ENCODE results near the gene FASN. TPM values are rescaled to one million over a fixed set of nuclear protein-coding genes. Genes with fewer than 3 reads are reported as not detected.

Gene FASN
- total RNA-seq, 1 experiment from 2014 or later: 433 TPM

- no peak overlapping the region for H3K4ac ChIP-seq (ENCODE audit: low read depth, low read length)
- H3K4me1 Mint-ChIP-seq: peaks cover 13 to 25% of the 10 kb centered on the region in 2 experiments
- H3K9me3 Mint-ChIP-seq: peaks cover 0 to 9% of the 10 kb centered on the region in 2 experiments; a peak in 2 of 5 replicates
- H3K27me3 ChIP-seq (ENCODE audit: insufficient read depth, low read length): no peaks in the 10 kb centered on the region
- no peak overlapping the region for H3K27ac ChIP-seq (ENCODE audit: insufficient read length, low read depth, low read length)
- no peak overlapping the region for H2AFZ ChIP-seq (ENCODE audit: low read length)
- no peak overlapping the region for H2BK12ac ChIP-seq (ENCODE audit: insufficient read length, low read depth, low read length)
- H2BK5ac ChIP-seq (ENCODE audit: insufficient read length, low read length): no peak overlapping the region
- no peak overlapping the region for H3K27ac Mint-ChIP-seq
- H4K91ac ChIP-seq (ENCODE audit: insufficient read length, low read depth, low read length): no peak overlapping the region
- no peaks in the 10 kb centered on the region for H3K4me1 ChIP-seq (ENCODE audit: insufficient read depth, low read length)
- H4K8ac ChIP-seq (replicated peaks; ENCODE audit: insufficient read length, low read depth, low read length): no peak overlapping the region
- H2BK120ac ChIP-seq (ENCODE audit: low read depth, low read length, poor library complexity, severe bottlenecking): no peak overlapping the region
- H2AK5ac ChIP-seq (ENCODE audit: insufficient read length, low read length): no peak overlapping the region
- H3T11ph ChIP-seq (ENCODE audit: low read length): no peak overlapping the region
- H3K79me2 ChIP-seq (ENCODE audit: insufficient read depth, low read length): no peaks in the 10 kb centered on the region
- H4K20me1 ChIP-seq (ENCODE audit: control insufficient read depth, insufficient read depth, insufficient read length): peaks cover 3% of the 10 kb centered on the region
- no peaks in the 10 kb centered on the region for H3K79me1 ChIP-seq (ENCODE audit: insufficient read depth, low read depth, low read length, poor library complexity, severe bottlenecking)
- peaks cover 2 to 7% (median 2%) of the 10 kb centered on the region in 3 experiments; a peak in 5 of 7 replicates for H3K36me3 Mint-ChIP-seq (ENCODE audit: insufficient read depth in 1 of 3, low read depth in 3 of 3)
- H2BK20ac ChIP-seq (ENCODE audit: low read depth, low read length, poor library complexity, severe bottlenecking): no peak overlapping the region
- no peak overlapping the region for H2BK15ac ChIP-seq (ENCODE audit: low read depth, low read length)
- no peak overlapping the region for H3K23ac ChIP-seq (ENCODE audit: insufficient read length, low read depth, low read length)
- H3K4me2 ChIP-seq (ENCODE audit: insufficient read depth, insufficient read length, low read length): no peak overlapping the region
- no peak overlapping the region for H4K5ac ChIP-seq (ENCODE audit: insufficient read length, low read depth, low read length)
- peaks cover 72% of the 10 kb centered on the region for H3K27me3 Mint-ChIP-seq (ENCODE audit: low read depth)
- no peak overlapping the region for H3K9ac ChIP-seq (ENCODE audit: extremely low read depth, insufficient read length, low read length)
- no CpG with 5 or more reads among the region's 18 CpGs for WGBS (ENCODE audit: extremely low coverage, insufficient read length, low lambda C conversion rate)
- H3K14ac ChIP-seq (ENCODE audit: insufficient read depth, low read length): no peak overlapping the region
- no peaks in the 10 kb centered on the region for H3K9me3 ChIP-seq (ENCODE audit: control insufficient read depth, low read depth, low read length)
- no peak for TF ChIP-seq CTCF (conservative IDR thresholded peaks at IDR 0.05)
- DNase-seq: no peak
- H3K4me3 Mint-ChIP-seq: no peak overlapping the region
- H3K23me2 ChIP-seq (ENCODE audit: insufficient read length, low read depth, low read length, poor library complexity, severe bottlenecking): no peaks in the 10 kb centered on the region
- H3K56ac ChIP-seq (ENCODE audit: insufficient read length, low read depth, low read length): no peak overlapping the region
- H3K18ac ChIP-seq (ENCODE audit: insufficient read length, low read depth, low read length): no peak overlapping the region
Observed at GRCh38 chr17:82112181-82112913, 14.3 kb upstream of the FASN start.

Data from H9 (cell line).